ENCODE measurements around the gene SPOCK1.

Gene SPOCK1

GRCh38 chr5:137176609-137177008, 322.5 kb downstream of the SPOCK1 start:
- Histone ChIP-seq H3K36me3 (ENCODE audit: control insufficient read depth in 4 of 4, insufficient read depth in 4 of 4, low read length in 3 of 4) (no peaks in the 10 kb centered on the region), H3K4me3 (ENCODE audit: control insufficient read depth in 1 of 7, extremely low read depth in 1 of 7, insufficient read depth in 4 of 7, low read depth in 2 of 7, low read length in 6 of 7) (no peak overlapping the region), H3K9me3 (ENCODE audit: control extremely low read depth in 1 of 5, control insufficient read depth in 4 of 5, insufficient read depth in 2 of 5, low read depth in 1 of 5, low read length in 4 of 5) (no peaks in the 10 kb centered on the region), H3K27me3 (replicated peaks in 2 of 5; ENCODE audit: control insufficient read depth in 4 of 5, insufficient read depth in 5 of 5, low read length in 4 of 5) (peaks cover 0 to 12% (median 3%) of the 10 kb centered on the region in 5 experiments), H3K27ac (ENCODE audit: insufficient read depth in 1 of 2, low read depth in 1 of 2, low read length in 2 of 2, poor library complexity in 1 of 2, severe bottlenecking in 2 of 2) (no peak overlapping the region), H3K4me1 (ENCODE audit: control extremely low read depth in 1 of 4, control insufficient read depth in 4 of 4, insufficient read depth in 4 of 4, low read length in 3 of 4) (no peaks in the 10 kb centered on the region)
- 100% methylated on average over 1 of the region's 2 CpGs for WGBS (ENCODE audit: insufficient coverage)
- CTCF ChIA-PET: interaction anchor here (0.7 kb wide), 1 partner anchor 35 kb away, joined by 3 read pairs; no protein-coding TSS in a partner anchor
- POLR2A ChIA-PET: no interaction called here
- no peak for DNase-seq

GRCh38 chr5:137176126-137176525, 323.0 kb downstream of the SPOCK1 start:
- H3K36me3 ChIP-seq (ENCODE audit: control insufficient read depth in 4 of 4, insufficient read depth in 4 of 4, low read length in 3 of 4): no peaks in the 10 kb centered on the region
- no peak overlapping the region for H3K27ac ChIP-seq (ENCODE audit: insufficient read depth in 1 of 2, low read depth in 1 of 2, low read length in 2 of 2, poor library complexity in 1 of 2, severe bottlenecking in 2 of 2)
- no peak overlapping the region for H3K4me3 ChIP-seq (ENCODE audit: control insufficient read depth in 1 of 7, extremely low read depth in 1 of 7, insufficient read depth in 4 of 7, low read depth in 2 of 7, low read length in 6 of 7)
- H3K9me3 ChIP-seq (ENCODE audit: control extremely low read depth in 1 of 5, control insufficient read depth in 4 of 5, insufficient read depth in 2 of 5, low read depth in 1 of 5, low read length in 4 of 5): no peaks in the 10 kb centered on the region
- ChIA-PET CTCF (interaction anchor here (0.7 kb wide), 1 partner anchor 34 kb away, joined by 3 read pairs; no protein-coding TSS in a partner anchor), POLR2A (no interaction called here)
- DNase-seq: no peak
- no peaks in the 10 kb centered on the region for H3K4me1 ChIP-seq (ENCODE audit: control extremely low read depth in 1 of 4, control insufficient read depth in 4 of 4, insufficient read depth in 4 of 4, low read length in 3 of 4)
- H3K27me3 ChIP-seq (replicated peaks in 2 of 5; ENCODE audit: control insufficient read depth in 4 of 5, insufficient read depth in 5 of 5, low read length in 4 of 5): peaks cover 0 to 12% (median 3%) of the 10 kb centered on the region in 5 experiments
- WGBS (ENCODE audit: insufficient coverage): 100% methylated on average over 1 of the region's 2 CpGs

GRCh38 chr5:137174196-137174595, 324.9 kb downstream of the SPOCK1 start:
- CTCF ChIA-PET: no interaction called here
- DNase-seq: no peak
- no peak overlapping the region for H3K4me3 ChIP-seq (ENCODE audit: control insufficient read depth in 1 of 7, extremely low read depth in 1 of 7, insufficient read depth in 4 of 7, low read depth in 2 of 7, low read length in 6 of 7)
- 96% methylated on average over 3 of the region's 3 CpGs for WGBS (ENCODE audit: insufficient coverage)
- no peaks in the 10 kb centered on the region for H3K9me3 ChIP-seq (ENCODE audit: control extremely low read depth in 1 of 5, control insufficient read depth in 4 of 5, insufficient read depth in 2 of 5, low read depth in 1 of 5, low read length in 4 of 5)
- POLR2A ChIA-PET: no interaction called here
- no peak overlapping the region for H3K27ac ChIP-seq (ENCODE audit: insufficient read depth in 1 of 2, low read depth in 1 of 2, low read length in 2 of 2, poor library complexity in 1 of 2, severe bottlenecking in 2 of 2)
- no peaks in the 10 kb centered on the region for H3K36me3 ChIP-seq (ENCODE audit: control insufficient read depth in 4 of 4, insufficient read depth in 4 of 4, low read length in 3 of 4)
- no peaks in the 10 kb centered on the region for H3K4me1 ChIP-seq (ENCODE audit: control extremely low read depth in 1 of 4, control insufficient read depth in 4 of 4, insufficient read depth in 4 of 4, low read length in 3 of 4)
- H3K27me3 ChIP-seq (replicated peaks in 2 of 5; ENCODE audit: control insufficient read depth in 4 of 5, insufficient read depth in 5 of 5, low read length in 4 of 5): peaks cover 0 to 12% (median 3%) of the 10 kb centered on the region in 5 experiments

- WGBS (ENCODE audit: insufficient coverage): 38% methylated on average over 1 of the region's 2 CpGs
- CTCF ChIA-PET: no interaction called here
- no peaks in the 10 kb centered on the region for H3K36me3 ChIP-seq (ENCODE audit: control insufficient read depth in 4 of 4, insufficient read depth in 4 of 4, low read length in 3 of 4)
- H3K27me3 ChIP-seq (replicated peaks in 2 of 5; ENCODE audit: control insufficient read depth in 4 of 5, insufficient read depth in 5 of 5, low read length in 4 of 5): peaks cover 0 to 3% (median 3%) of the 10 kb centered on the region in 5 experiments
- no peak overlapping the region for H3K27ac ChIP-seq (ENCODE audit: insufficient read depth in 1 of 2, low read depth in 1 of 2, low read length in 2 of 2, poor library complexity in 1 of 2, severe bottlenecking in 2 of 2)
- no peaks in the 10 kb centered on the region for H3K4me1 ChIP-seq (ENCODE audit: control extremely low read depth in 1 of 4, control insufficient read depth in 4 of 4, insufficient read depth in 4 of 4, low read length in 3 of 4)
- H3K4me3 ChIP-seq (ENCODE audit: control insufficient read depth in 1 of 7, extremely low read depth in 1 of 7, insufficient read depth in 4 of 7, low read depth in 2 of 7, low read length in 6 of 7): no peak overlapping the region
- DNase-seq: no peak
- POLR2A ChIA-PET: no interaction called here
- no peaks in the 10 kb centered on the region for H3K9me3 ChIP-seq (ENCODE audit: control extremely low read depth in 1 of 5, control insufficient read depth in 4 of 5, insufficient read depth in 2 of 5, low read depth in 1 of 5, low read length in 4 of 5)
Observed at GRCh38 chr5:137172258-137172657, 326.9 kb downstream of the SPOCK1 start.

GRCh38 chr5:137167187-137167586, 331.9 kb downstream of the SPOCK1 start:
- CTCF ChIA-PET: no interaction called here
- POLR2A ChIA-PET: no interaction called here
- Histone ChIP-seq H3K27me3 (replicated peaks in 2 of 5; ENCODE audit: control insufficient read depth in 4 of 5, insufficient read depth in 5 of 5, low read length in 4 of 5) (no peaks in the 10 kb centered on the region), H3K9me3 (ENCODE audit: control extremely low read depth in 1 of 5, control insufficient read depth in 4 of 5, insufficient read depth in 2 of 5, low read depth in 1 of 5, low read length in 4 of 5) (no peaks in the 10 kb centered on the region), H3K4me1 (ENCODE audit: control extremely low read depth in 1 of 4, control insufficient read depth in 4 of 4, insufficient read depth in 4 of 4, low read length in 3 of 4) (no peaks in the 10 kb centered on the region), H3K4me3 (ENCODE audit: control insufficient read depth in 1 of 7, extremely low read depth in 1 of 7, insufficient read depth in 4 of 7, low read depth in 2 of 7, low read length in 6 of 7) (no peak overlapping the region), H3K36me3 (ENCODE audit: control insufficient read depth in 4 of 4, insufficient read depth in 4 of 4, low read length in 3 of 4) (no peaks in the 10 kb centered on the region), H3K27ac (ENCODE audit: insufficient read depth in 1 of 2, low read depth in 1 of 2, low read length in 2 of 2, poor library complexity in 1 of 2, severe bottlenecking in 2 of 2) (no peak overlapping the region)
- no peak for DNase-seq

GRCh38 chr5:137164961-137165360, 334.2 kb downstream of the SPOCK1 start:
- POLR2A ChIA-PET: no interaction called here
- Histone ChIP-seq H3K27ac (ENCODE audit: insufficient read depth in 1 of 2, low read depth in 1 of 2, low read length in 2 of 2, poor library complexity in 1 of 2, severe bottlenecking in 2 of 2) (no peak overlapping the region), H3K27me3 (replicated peaks in 2 of 5; ENCODE audit: control insufficient read depth in 4 of 5, insufficient read depth in 5 of 5, low read length in 4 of 5) (no peaks in the 10 kb centered on the region), H3K9me3 (ENCODE audit: control extremely low read depth in 1 of 5, control insufficient read depth in 4 of 5, insufficient read depth in 2 of 5, low read depth in 1 of 5, low read length in 4 of 5) (no peaks in the 10 kb centered on the region), H3K36me3 (ENCODE audit: control insufficient read depth in 4 of 4, insufficient read depth in 4 of 4, low read length in 3 of 4) (no peaks in the 10 kb centered on the region), H3K4me3 (ENCODE audit: control insufficient read depth in 1 of 7, extremely low read depth in 1 of 7, insufficient read depth in 4 of 7, low read depth in 2 of 7, low read length in 6 of 7) (no peak overlapping the region), H3K4me1 (ENCODE audit: control extremely low read depth in 1 of 4, control insufficient read depth in 4 of 4, insufficient read depth in 4 of 4, low read length in 3 of 4) (no peaks in the 10 kb centered on the region)
- CTCF ChIA-PET: no interaction called here
- WGBS (ENCODE audit: insufficient coverage): 82% methylated on average over 1 of the region's 1 CpG
- DNase-seq: no peak

GRCh38 chr5:137164536-137164935, 334.6 kb downstream of the SPOCK1 start:
- no peak overlapping the region for H3K4me3 ChIP-seq (ENCODE audit: control insufficient read depth in 1 of 7, extremely low read depth in 1 of 7, insufficient read depth in 4 of 7, low read depth in 2 of 7, low read length in 6 of 7)
- no peak for DNase-seq
- H3K9me3 ChIP-seq (ENCODE audit: control extremely low read depth in 1 of 5, control insufficient read depth in 4 of 5, insufficient read depth in 2 of 5, low read depth in 1 of 5, low read length in 4 of 5): no peaks in the 10 kb centered on the region
- no peaks in the 10 kb centered on the region for H3K36me3 ChIP-seq (ENCODE audit: control insufficient read depth in 4 of 4, insufficient read depth in 4 of 4, low read length in 3 of 4)
- no peaks in the 10 kb centered on the region for H3K4me1 ChIP-seq (ENCODE audit: control extremely low read depth in 1 of 4, control insufficient read depth in 4 of 4, insufficient read depth in 4 of 4, low read length in 3 of 4)
- POLR2A ChIA-PET: no interaction called here
- H3K27me3 ChIP-seq (replicated peaks in 2 of 5; ENCODE audit: control insufficient read depth in 4 of 5, insufficient read depth in 5 of 5, low read length in 4 of 5): no peaks in the 10 kb centered on the region
- WGBS (ENCODE audit: insufficient coverage): 100% methylated on average over 1 of the region's 1 CpG
- CTCF ChIA-PET: no interaction called here
- no peak overlapping the region for H3K27ac ChIP-seq (ENCODE audit: insufficient read depth in 1 of 2, low read depth in 1 of 2, low read length in 2 of 2, poor library complexity in 1 of 2, severe bottlenecking in 2 of 2)
